Thymus (tissue), 11 donors: ENCODE data around the gene CCL7. TPM values are rescaled to one million over a fixed set of nuclear protein-coding genes. Genes with fewer than 3 reads are reported as not detected.

Experiments used
- DNase-seq, 9 donors: peaks; one replicate each; pipeline ENCODE4 v3.0.0-alpha.2; 2013; ENCODE audit warnings: low spot score in 9 of 9, low read depth in 6 of 9, missing footprints in 1 of 9
- H3K27ac ChIP-seq, 2 donors: one replicate each; pipeline ENCODE4 v1.5.1; 2013; ENCODE audit warnings: control low read depth in 1 of 2, low read depth in 1 of 2, low read length in 1 of 2, mild to moderate bottlenecking in 1 of 2, moderate library complexity in 1 of 2
- H3K27me3 ChIP-seq, 2 donors: one replicate each; pipeline ENCODE4 v1.5.1; 2013; ENCODE audit warnings: low read length in 1 of 2; ENCODE audit not compliant: control insufficient read depth in 2 of 2, insufficient read depth in 1 of 2
- H3K36me3 ChIP-seq, 2 donors: one replicate each; pipeline ENCODE4 v1.5.1; 2013; ENCODE audit warnings: low read length in 1 of 2, mild to moderate bottlenecking in 1 of 2, moderate library complexity in 1 of 2; ENCODE audit not compliant: control insufficient read depth in 2 of 2, insufficient read depth in 2 of 2
- H3K4me1 ChIP-seq, 2 donors: one replicate each; pipeline ENCODE4 v1.5.1; 2013; ENCODE audit warnings: low read length in 2 of 2; ENCODE audit not compliant: control insufficient read depth in 2 of 2, insufficient read depth in 2 of 2
- H3K4me3 ChIP-seq, 2 donors: one replicate each; pipeline ENCODE4 v1.5.1; 2013; ENCODE audit warnings: low read length in 2 of 2, control low read depth in 1 of 2, mild to moderate bottlenecking in 1 of 2
- H3K9me3 ChIP-seq, 2 donors: one replicate each; pipeline ENCODE4 v1.5.1; 2013; ENCODE audit warnings: low read length in 1 of 2, mild to moderate bottlenecking in 1 of 2; ENCODE audit not compliant: control insufficient read depth in 2 of 2, insufficient read depth in 1 of 2
- WGBS: extraction: QIAGEN DNeasy Blood & Tissue Kit; methylation state at CpG from one replicate; pipeline ENCODE4 v1.1.7; 2013; 5-methylcytosine and 5-hydroxymethylcytosine counted together
- polyA plus RNA-seq: library from polyadenylated mRNA; stranded (reverse); fragments of 200-250 nt; gene quantifications from one replicate; pipeline ENCODE4 v1.2.3, GENCODE V29; 2013
- total RNA-seq: library from RNA; stranded (reverse); fragments of 120-200 nt; gene quantifications from one replicate; pipeline ENCODE4 v1.2.4, GENCODE V29; 2013
- donor health status: healthy.

CCL7 gene
- total and polyA plus RNA-seq, 2 donors = 0.47 to 5.4 TPM

- peak overlapping the region; percentile 46 to 72 for H3K27ac ChIP-seq
- 90% methylated on average over 6 of the region's 6 CpGs for WGBS
- peaks cover 0 to 19% of the 10 kb centered on the region in 2 donors for H3K4me1 ChIP-seq
- DNase-seq = peak in 1 of 9 donors; percentile 32
- H3K27me3 ChIP-seq = peaks cover 0 to 4% of the 10 kb centered on the region in 2 donors
- H3K36me3 ChIP-seq = no peaks in the 10 kb centered on the region
- H3K9me3 ChIP-seq = no peaks in the 10 kb centered on the region
- H3K4me3 ChIP-seq = no peak overlapping the region
These were observed 17.4 kb upstream of the CCL7 start for GRCh38 chr17:34252444-34253138.

DNA sequence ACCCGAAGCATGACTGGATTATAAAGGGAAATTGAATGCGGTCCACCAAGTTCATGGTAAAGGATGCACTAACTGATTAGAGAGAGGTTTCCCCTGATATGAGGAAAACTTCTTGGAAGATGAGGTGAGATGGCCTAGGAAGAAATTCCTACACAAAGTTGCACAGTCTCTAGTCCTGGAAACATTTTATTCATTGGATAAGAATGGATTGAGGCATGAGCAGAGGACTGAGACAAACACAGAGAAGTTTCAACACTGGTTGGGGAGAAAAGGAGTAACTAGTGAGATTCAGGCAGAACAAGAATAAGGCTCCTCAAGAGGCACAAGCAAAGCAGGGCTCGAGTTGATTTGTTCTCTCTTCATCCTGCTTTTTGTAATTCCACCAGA lies 16.9 kb upstream of the CCL7 start:
- Histone ChIP-seq H3K4me3 (no peak overlapping the region), H3K27ac (peak overlapping the region in 1 of 2 donors; percentile 72), H3K4me1 (peaks cover 0 to 19% of the 10 kb centered on the region in 2 donors), H3K9me3 (no peaks in the 10 kb centered on the region), H3K36me3 (no peaks in the 10 kb centered on the region), H3K27me3 (peaks cover 0 to 4% of the 10 kb centered on the region in 2 donors)
- no peak for DNase-seq
- WGBS = 95% methylated on average over 3 of the region's 3 CpGs

DNA sequence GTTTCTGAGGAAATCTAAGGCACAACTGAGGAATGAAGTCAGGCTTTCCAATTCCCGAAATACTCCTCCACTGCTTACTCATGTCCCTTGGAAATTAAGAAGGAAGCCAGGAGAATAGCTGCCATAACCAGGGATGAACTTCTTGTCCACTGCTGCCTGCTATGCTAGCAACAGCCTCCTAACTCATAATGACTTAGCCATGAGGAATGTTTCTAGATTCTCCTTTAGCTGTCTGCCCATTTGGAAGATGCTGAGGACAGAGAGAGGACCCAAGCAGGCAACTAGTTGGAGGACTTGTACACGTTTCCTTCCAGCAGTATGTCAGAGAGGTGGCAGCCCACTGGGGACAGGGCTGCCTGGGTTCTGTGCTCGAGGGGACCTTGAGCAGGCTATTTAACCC lies 15.9 kb upstream of the CCL7 start:
- Histone ChIP-seq H3K4me1 (peaks cover 0 to 19% of the 10 kb centered on the region in 2 donors), H3K27me3 (peaks cover 0 to 4% of the 10 kb centered on the region in 2 donors), H3K27ac (peak overlapping the region in 1 of 2 donors; percentile 75), H3K4me3 (no peak overlapping the region), H3K36me3 (no peaks in the 10 kb centered on the region), H3K9me3 (no peaks in the 10 kb centered on the region)
- no peak for DNase-seq
- WGBS = 89% methylated on average over 3 of the region's 3 CpGs

- H3K4me1 ChIP-seq = peaks cover 0 to 19% of the 10 kb centered on the region in 2 donors
- 14% methylated on average over 11 of the region's 11 CpGs for WGBS
- H3K36me3 ChIP-seq = no peaks in the 10 kb centered on the region
- peaks cover 0 to 4% of the 10 kb centered on the region in 2 donors for H3K27me3 ChIP-seq
- H3K27ac ChIP-seq = peak within 1 kb of the TSS; percentile 15 to 75
- peak within 1 kb of the TSS; percentile 17 to 33 for H3K4me3 ChIP-seq
- no peaks in the 10 kb centered on the region for H3K9me3 ChIP-seq
- DNase-seq = peak in 1 of 9 donors; percentile 31
These were observed 15.2 kb upstream of the CCL7 start, which contains the start of gene CCL2 for GRCh38 chr17:34254651-34255380. TSS of gene CCL2 (plus strand) at chr17:34255285. CDS start at chr17:34255350, 65 bp downstream.

DNA sequence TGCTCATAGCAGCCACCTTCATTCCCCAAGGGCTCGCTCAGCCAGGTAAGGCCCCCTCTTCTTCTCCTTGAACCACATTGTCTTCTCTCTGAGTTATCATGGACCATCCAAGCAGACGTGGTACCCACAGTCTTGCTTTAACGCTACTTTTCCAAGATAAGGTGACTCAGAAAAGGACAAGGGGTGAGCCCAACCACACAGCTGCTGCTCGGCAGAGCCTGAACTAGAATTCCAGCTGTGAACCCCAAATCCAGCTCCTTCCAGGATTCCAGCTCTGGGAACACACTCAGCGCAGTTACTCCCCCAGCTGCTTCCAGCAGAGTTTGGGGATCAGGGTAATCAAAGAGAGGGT lies 14.7 kb upstream of the CCL7 start:
- H3K27ac ChIP-seq = peak overlapping the region; percentile 15 to 75
- H3K9me3 ChIP-seq = no peaks in the 10 kb centered on the region
- peak overlapping the region in 1 of 2 donors; percentile 33 for H3K4me3 ChIP-seq
- DNase-seq = no peak
- no peaks in the 10 kb centered on the region for H3K36me3 ChIP-seq
- peaks cover 0 to 4% of the 10 kb centered on the region in 2 donors for H3K27me3 ChIP-seq
- 59% methylated on average over 5 of the region's 5 CpGs for WGBS
- H3K4me1 ChIP-seq = peaks cover 0 to 19% of the 10 kb centered on the region in 2 donors

DNA sequence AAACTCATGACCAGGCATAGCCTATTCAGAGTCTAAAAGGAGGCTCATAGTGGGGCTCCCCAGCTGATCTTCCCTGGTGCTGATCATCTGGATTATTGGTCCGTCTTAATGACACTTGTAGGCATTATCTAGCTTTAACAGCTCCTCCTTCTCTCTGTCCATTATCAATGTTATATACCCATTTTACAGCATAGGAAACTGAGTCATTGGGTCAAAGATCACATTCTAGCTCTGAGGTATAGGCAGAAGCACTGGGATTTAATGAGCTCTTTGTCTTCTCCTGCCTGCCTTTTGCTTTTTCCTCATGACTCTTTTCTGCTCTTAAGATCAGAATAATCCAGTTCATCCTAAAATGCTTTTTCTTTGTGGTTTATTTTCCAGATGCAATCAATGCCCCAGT lies 14.2 kb upstream of the CCL7 start:
- Histone ChIP-seq H3K4me1 (peaks cover 0 to 19% of the 10 kb centered on the region in 2 donors), H3K36me3 (no peaks in the 10 kb centered on the region), H3K4me3 (peak overlapping the region; percentile 17 to 33), H3K9me3 (no peaks in the 10 kb centered on the region), H3K27me3 (peaks cover 0 to 4% of the 10 kb centered on the region in 2 donors), H3K27ac (peak overlapping the region in 1 of 2 donors; percentile 75)
- DNase-seq = no peak
- 93% methylated on average over 1 of the region's 1 CpG for WGBS

DNA sequence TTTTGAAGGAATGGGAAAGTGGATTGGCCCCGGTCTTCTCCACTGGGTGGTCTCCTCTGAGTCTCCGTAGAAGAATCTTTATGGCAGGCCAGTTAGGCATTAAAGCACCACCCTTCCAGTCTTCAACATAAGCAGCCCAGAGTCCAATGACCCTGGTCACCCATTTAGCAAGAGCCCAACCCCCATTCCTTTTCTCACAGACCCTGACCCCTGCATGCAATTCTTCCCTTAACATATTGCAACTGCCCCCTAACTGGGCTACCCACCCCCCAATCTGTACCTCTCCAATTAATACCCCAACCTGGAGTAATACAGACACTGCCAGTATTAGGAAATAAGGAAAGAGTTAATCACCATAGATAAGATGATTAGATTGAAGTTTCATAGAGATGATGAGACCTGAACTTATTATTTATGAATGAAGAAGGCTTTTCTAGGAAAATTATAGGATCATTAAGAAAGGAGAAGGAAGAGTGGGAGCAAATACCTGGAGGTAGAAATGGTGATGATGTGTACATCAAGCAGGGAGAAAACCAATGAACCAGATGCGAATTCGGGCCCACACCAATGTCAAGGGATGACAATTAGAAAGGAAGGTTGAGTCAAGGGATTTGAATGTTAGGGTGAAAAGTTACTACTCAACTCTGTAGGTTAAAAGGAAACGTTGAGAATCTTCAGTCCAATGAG lies 12.6 kb upstream of the CCL7 start:
- WGBS = 95% methylated on average over 5 of the region's 5 CpGs
- no peak overlapping the region for H3K27ac ChIP-seq
- H3K4me3 ChIP-seq = no peak overlapping the region
- no peak for DNase-seq
- peaks cover 0 to 4% of the 10 kb centered on the region in 2 donors for H3K27me3 ChIP-seq
- H3K4me1 ChIP-seq = peaks cover 0 to 14% of the 10 kb centered on the region in 2 donors
- H3K9me3 ChIP-seq = no peaks in the 10 kb centered on the region
- H3K36me3 ChIP-seq = no peaks in the 10 kb centered on the region

DNA sequence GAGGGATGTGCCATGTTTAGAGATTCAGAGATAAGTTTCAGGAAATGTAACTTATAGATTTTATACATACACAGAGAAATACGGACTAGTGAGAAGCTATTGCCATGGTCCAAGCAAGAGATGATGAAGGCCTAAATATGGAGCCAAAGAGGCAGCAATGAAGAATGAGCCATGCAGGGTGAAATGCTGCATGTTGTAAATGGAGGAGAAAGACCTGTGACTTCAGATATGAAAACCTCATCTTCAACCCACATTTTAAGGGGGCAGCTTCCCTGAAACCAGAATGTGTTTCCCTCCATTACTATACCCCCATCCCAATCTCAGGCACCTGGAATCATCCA lies 12.1 kb upstream of the CCL7 start:
- no peaks in the 10 kb centered on the region for H3K9me3 ChIP-seq
- H3K4me1 ChIP-seq = peaks cover 0 to 14% of the 10 kb centered on the region in 2 donors
- H3K27me3 ChIP-seq = peaks cover 0 to 4% of the 10 kb centered on the region in 2 donors
- no peak overlapping the region for H3K4me3 ChIP-seq
- DNase-seq = no peak
- H3K36me3 ChIP-seq = no peaks in the 10 kb centered on the region
- no peak overlapping the region for H3K27ac ChIP-seq
- 100% methylated on average over 1 of the region's 1 CpG for WGBS

GRCh38 chr17:34259146-34259545 lies 10.9 kb upstream of the CCL7 start:
- H3K27ac ChIP-seq = no peak overlapping the region
- no peaks in the 10 kb centered on the region for H3K9me3 ChIP-seq
- no peaks in the 10 kb centered on the region for H3K36me3 ChIP-seq
- no peak overlapping the region for H3K4me3 ChIP-seq
- peaks cover 0 to 4% of the 10 kb centered on the region in 2 donors for H3K27me3 ChIP-seq
- DNase-seq = no peak
- peaks cover 0 to 7% of the 10 kb centered on the region in 2 donors for H3K4me1 ChIP-seq
